Right forelimb (tissue), 1 donor: ENCODE data around the gene FPR2.

Experiments
- DNase-seq: peaks from one replicate; pipeline ENCODE4 v3.0.0-alpha.2; 2018

FPR2 gene

GRCh38 chr19:51807925-51808324, 46.9 kb downstream of the FPR2 start:
- DNase-seq: no peak

- no peak for DNase-seq
Measured at GRCh38 chr19:51808333-51808986, 47.5 kb downstream of the FPR2 start.

- no peak for DNase-seq
Measured at GRCh38 chr19:51809787-51810186, 48.8 kb downstream of the FPR2 start.

GRCh38 chr19:51810223-51810622, 49.2 kb downstream of the FPR2 start:
- DNase-seq: no peak

GRCh38 chr19:51811344-51811743, 50.4 kb downstream of the FPR2 start:
- DNase-seq: no peak

GRCh38 chr19:51815043-51815442, 54.1 kb downstream of the FPR2 start:
- no peak for DNase-seq

GRCh38 chr19:51816711-51817110, 55.7 kb downstream of the FPR2 start:
- DNase-seq: no peak

- DNase-seq: no peak
Measured at GRCh38 chr19:51820011-51820410, 59.0 kb downstream of the FPR2 start.
